NCI-H1417 treated with DMSO at 0.1 percent for 48 hours (cell line): ENCODE data around the gene IQCE.
"Not testable (repeated sequence)": the region's sequence is repeated elsewhere in the genome, so short reads cannot be mapped to it uniquely, and the experiment has no call there.

Experiments used
- DNase-seq: peaks from one replicate; lab custom pipeline; 2025; lab: John Stamatoyannopoulos, UW

Gene IQCE

DNA sequence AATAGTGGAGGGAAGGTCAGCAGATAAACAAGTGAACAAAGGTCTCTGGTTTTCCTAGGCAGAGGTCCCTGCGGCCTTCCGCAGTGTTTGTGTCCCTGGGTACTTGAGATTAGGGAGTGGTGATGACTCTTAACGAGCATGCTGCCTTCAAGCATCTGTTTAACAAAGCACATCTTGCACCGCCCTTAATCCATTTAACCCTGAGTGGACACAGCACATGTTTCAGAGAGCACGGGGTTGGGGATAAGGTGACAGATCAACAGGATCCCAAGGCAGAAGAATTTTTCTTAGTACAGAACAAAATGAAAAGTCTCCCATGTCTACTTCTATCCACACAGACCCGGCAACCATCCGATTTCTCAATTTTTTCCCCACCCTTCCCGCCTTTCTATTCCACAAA, 25.2 kb upstream of the IQCE start:
- DNase-seq, result not testable (repeated sequence)

GRCh38 chr7:2534214-2534613, 24.6 kb upstream of the IQCE start:
- not testable (repeated sequence) for DNase-seq

- DNase-seq, result not testable (repeated sequence)
Measured at GRCh38 chr7:2535872-2536627, 22.7 kb upstream of the IQCE start.

DNA sequence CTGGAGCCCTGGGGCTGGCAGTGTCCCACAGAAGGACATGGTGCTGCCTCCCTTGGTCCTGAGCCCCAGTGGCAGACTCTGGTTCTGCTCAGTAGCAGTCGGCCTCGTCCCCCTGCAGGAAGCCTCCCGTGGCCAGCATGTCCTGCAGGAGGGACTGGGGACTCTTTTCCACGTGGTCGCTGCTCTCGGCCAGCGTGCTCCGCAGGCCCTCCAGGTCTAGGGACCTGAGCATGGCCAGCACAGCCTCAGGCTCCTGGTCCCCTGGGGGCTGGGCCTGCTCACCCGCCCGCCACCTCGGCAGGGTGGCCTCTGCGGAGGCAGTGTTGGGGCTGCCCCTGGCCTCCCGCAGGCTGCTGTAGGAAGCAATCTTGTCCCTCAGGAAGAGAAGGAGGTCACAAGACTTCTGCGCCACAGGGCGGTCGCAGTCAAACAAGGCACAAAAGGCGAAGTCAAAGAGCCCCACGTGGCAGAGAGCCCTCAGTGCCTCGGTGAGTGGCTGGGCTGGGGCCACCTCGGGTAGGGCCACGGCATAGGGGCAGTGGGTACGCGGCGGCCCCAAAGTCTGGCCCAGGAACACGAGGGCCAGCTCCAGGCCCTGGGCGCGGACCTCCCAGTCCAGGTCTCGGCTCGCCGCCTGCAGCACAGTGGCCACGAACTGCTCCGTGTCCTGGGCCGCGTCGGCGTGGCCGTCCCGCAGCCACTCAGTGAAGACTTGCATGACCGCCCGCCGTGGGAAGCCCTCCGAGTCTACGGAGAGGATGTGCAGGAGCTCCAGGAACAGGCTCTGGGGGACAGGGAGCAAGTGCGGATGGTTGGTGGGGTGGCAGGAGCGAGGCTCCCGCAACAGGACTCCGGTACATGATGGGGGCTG, 20.6 kb upstream of the IQCE start:
- DNase-seq, result no peak

- no peak for DNase-seq
Measured at GRCh38 chr7:2539031-2539911, 19.5 kb upstream of the IQCE start.

DNA sequence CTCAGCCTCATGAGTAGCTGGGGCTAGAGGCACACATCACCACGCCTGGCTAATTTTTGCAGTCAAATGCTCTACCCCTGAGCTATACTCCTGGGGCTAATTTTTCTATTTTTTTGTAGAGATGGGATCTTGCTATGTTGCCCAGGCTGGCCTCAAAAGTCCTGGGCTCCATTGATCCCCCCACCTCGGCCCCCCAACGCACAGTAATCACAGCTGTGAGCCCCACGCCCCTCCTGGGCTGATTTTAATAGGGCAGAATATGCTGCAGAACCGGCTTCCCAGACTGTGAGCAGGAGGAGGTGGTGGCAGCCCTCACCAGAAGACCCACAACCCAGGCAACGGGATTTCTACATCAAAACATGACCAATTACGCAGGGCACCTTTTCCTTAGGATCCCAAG, 18.6 kb upstream of the IQCE start:
- DNase-seq, result no peak

DNA sequence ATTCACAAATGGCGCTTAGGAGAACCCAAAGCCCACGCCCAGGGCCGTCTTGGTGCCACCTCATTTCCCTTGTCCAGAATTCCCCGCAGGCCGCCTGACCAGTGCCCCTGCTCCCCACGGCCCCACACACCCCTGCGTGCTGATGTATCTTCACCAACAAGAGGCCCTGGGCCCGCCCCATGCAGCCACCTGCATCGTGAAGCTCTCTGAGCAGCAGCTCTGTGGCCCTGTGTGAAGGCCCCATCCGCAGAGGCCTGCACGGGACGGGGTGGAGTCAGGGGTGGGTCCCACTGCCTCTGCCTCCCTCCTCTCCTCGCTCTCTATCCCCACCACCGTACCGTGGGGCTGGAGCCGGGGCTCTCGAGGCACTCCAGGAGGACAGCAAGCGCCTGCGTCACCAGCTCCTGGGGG, 18.1 kb upstream of the IQCE start:
- DNase-seq, result no peak

DNA sequence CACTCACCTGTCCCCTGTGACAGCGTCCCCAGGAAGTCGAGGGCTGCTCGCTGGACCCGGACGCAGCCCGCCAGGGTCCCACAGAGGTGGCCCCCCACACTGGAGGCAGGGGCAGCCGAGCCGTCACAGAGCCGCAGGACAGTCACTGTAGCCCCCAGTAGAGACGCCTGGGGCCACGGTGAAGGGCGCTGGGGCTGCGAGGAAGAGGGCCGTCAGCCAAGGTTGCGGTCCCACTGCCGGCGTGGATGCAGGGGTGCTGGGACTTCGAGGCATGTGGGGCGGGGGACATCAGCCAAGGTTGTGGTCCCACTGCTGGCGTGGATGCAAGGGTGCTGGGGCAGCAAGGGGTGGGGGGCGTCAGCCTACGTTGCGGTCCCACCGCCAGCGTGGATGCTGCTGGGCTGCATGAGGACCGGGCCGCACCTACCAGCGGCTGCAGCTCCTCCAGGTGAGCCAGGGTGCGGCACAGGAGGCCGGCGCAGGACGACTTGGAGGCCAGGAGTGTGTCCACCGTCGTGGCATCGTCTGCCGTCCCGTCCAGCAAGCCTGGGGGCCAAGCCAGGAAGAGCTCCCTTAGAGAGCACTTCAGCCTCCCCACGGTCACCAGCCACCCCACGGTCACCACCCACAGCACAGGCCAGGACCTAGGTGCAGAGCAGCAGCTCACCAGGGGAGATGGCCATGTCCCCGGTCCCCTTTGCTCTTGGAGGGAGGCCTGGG, 17.3 kb upstream of the IQCE start:
- DNase-seq, result no peak

GRCh38 chr7:2542011-2542915, 16.5 kb upstream of the IQCE start:
- DNase-seq, result no peak

DNA sequence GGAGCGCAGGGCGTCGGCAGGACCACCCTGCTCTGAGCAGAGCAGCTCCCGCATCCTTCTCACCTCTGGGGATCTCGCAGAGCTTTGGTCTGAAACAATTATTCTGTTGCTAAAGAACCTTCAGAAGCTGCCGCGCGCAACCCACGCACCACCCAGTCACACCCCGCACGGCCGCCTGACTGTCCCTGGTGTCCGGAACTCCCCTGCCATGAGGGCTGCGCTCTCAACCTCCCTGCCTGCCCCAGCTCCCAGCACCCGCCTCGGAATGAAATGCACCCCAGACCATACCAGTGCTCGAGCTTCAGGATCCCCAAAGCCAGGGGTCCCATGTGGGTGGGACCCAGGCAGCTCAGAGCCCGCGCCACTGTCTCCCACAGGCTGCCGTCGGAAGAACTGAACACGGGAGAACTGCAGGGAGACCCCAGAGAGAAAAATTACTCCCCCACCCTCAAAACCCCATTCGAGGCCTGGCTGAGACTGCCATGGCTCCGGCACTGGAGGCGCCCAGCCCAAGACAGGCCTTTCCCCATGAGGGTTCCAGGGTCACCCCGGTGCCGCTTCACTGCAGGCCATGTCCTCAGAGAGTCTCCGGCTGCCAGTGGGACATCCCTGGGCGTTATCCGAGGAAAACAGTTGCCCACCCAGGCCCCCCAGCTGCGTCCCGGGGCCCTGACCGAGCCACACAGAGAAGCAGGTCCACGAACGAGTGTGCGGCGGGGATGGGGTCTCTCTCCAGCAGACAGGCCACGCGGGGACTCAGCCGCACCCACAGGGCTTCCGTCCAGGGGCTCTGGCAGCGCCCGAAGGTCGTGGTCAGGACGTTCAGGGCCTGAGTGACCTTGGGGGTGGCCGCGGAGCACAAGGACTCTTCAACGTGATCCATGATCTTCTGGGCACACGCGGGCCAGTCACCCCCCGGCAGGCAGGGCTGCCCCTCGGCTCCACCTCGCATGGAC, 15.6 kb upstream of the IQCE start:
- DNase-seq, result no peak

DNA sequence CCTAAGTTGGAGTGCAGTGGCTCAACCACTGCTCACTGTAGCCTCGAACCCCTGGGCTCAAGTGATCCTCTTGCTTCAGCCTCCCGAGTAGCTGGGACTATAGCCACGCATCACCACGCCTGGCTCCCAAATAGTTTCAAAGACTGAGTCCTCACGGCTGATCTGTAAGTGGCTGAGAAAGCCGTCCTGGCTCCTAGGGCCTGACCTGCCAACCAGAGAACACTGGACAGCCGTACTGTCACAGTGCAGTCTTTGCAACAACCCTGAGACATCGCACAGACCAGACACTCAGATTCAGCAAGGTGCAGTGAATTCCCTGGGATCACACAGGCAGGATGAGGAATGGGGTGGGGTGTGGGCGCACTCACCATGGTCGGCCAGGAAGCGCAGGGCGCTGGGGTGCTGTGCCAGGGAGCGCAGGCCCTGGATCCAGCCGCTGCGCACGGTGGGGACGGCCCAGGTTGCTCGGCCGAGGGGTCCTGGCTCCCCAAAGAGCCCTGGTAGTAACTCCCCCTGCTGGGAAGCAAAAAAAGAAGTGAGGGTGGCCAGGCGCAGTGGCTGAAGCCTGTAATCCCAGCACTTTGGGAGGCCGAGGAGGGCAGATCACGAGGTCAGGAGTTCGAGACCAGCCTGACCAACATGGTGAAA, 14.1 kb upstream of the IQCE start:
- no peak for DNase-seq

GRCh38 chr7:2545746-2546425, 12.9 kb upstream of the IQCE start:
- no peak for DNase-seq

GRCh38 chr7:2546776-2547586, 11.8 kb upstream of the IQCE start:
- DNase-seq, result no peak

DNA sequence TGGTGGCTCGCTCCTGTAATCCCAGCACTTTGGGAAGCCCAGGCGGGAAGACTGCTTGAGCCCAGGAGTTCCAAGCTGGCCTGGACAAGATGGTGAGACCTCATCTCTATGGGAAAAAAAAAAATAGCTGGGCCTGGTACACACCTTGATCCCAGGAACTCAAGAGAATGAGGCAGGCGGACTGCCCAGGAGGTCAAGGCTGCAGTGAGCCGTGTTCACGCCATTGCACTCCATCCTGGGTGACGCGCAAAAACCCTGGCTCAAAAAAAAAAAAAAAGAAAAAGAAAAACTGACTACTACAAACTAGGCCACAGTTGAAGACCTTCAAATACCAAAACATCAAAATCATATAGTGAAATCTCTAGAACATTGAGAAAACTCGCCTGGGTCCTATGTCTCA, 7.4 kb upstream of the IQCE start:
- DNase-seq, result no peak

- DNase-seq, result no peak
Measured at GRCh38 chr7:2553108-2553507, 5.7 kb upstream of the IQCE start.

DNA sequence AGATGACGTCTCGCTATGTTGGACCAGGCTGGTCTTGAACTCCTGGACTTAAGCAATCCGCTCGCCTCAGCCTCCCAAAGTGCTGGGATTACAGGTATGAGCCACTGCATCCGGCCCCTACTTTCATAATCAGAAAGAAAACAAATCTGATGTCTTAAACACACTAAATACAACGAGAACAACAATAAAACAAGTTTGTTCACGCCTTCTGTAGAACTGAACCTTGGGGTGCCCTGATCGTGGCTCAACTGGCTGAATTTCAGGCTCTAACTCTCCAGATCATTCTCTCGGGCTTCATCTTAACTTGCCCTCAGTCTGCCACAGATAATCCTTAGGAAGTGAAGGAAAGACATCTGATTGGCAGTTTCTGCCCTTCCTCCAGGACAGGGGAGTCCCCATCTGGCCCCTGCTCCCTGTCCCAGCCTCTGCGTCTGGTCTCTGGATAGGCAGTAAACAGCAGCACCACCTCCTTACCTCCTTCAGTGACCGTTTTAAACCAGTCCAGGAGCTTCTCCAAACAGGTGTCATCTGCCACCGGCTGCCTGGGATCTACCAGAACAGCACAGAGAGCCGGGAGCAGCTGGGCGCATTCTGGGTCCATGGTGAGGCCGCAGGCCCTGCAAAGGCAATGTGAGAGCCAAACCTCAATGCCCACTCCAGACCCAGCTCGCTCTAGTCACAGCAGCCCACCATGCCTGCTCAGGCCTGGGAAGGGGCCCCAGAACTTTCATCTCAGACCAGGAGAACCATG, 4.8 kb upstream of the IQCE start:
- DNase-seq, result no peak

DNA sequence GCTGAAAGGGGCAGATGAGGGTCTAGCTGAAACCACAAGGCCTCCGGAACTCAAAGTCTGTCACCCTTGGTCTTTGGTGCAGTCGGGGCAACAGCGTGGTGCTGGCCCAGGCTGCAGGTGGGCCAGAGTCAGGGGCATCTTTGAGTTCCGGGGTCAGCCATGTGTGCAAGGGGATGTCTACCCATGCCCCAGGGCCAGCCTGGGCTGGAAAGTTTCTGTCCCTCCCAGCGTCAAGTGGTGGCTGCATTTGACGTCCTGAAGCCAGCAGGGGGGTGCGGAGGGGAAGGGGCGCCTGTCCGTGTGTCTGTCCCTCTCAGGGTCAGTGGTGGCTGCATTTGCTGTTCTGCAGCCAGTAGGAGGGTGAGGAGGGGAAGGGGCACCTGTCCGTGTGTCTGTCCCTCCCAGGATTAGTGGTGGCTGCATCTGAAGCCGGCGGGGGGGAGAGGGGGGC, 4.1 kb upstream of the IQCE start:
- DNase-seq, result no peak
